Stimulated activated CD8-positive, alpha-beta memory T cell treated with anti-CD3 and anti-CD28 coated beads, Interleukin-7, amount 100 ng/mL, for 1 hour (primary cell): ENCODE measurements around the gene KLHL12.
A peak's percentile ranks its signal among the peaks of the same experiment; 100 is the strongest.

Source experiments
- DNase-seq, 2 donors: peaks; one replicate each; pipeline ENCODE4 v3.0.0-alpha.2; 2020; ENCODE audit warnings: low read depth in 2 of 2

KLHL12 gene

GRCh38 chr1:202926581-202927491, at the start of gene KLHL12:
KLHL12 (minus strand) TSS chr1:202927234; CDS start chr1:202925162, 2,072 bp downstream.
- peak; percentile 90 to 91 for DNase-seq

- DNase-seq: no peak
Observed at GRCh38 chr1:202976633-202977032, 49.6 kb upstream of the KLHL12 start.

GRCh38 chr1:202974856-202975255, 47.8 kb upstream of the KLHL12 start:
- no peak for DNase-seq

- DNase-seq: no peak
Observed at GRCh38 chr1:202972046-202972445, 45.0 kb upstream of the KLHL12 start.

GRCh38 chr1:202968895-202969295, 41.9 kb upstream of the KLHL12 start:
- DNase-seq: no peak

- no peak for DNase-seq
Observed at GRCh38 chr1:202968351-202968750, 41.3 kb upstream of the KLHL12 start.

GRCh38 chr1:202967684-202968281, 40.7 kb upstream of the KLHL12 start:
- no peak for DNase-seq

GRCh38 chr1:202966006-202966898, 39.2 kb upstream of the KLHL12 start:
- DNase-seq: no peak

GRCh38 chr1:202965422-202965821, 38.4 kb upstream of the KLHL12 start:
- no peak for DNase-seq

- DNase-seq: no peak
Observed at GRCh38 chr1:202964791-202965410, 37.9 kb upstream of the KLHL12 start.

- no peak for DNase-seq
Observed at GRCh38 chr1:202961220-202961880, 34.3 kb upstream of the KLHL12 start.

- DNase-seq: no peak
Observed at GRCh38 chr1:202959276-202959620, 32.2 kb upstream of the KLHL12 start.

GRCh38 chr1:202958544-202959275, 31.7 kb upstream of the KLHL12 start:
- DNase-seq: no peak

- DNase-seq: peak; percentile 88 to 92
Observed at GRCh38 chr1:202957733-202958543, 30.9 kb upstream of the KLHL12 start, which contains the start of gene ADIPOR1. ADIPOR1 (minus strand) TSS chr1:202958312; CDS start chr1:202951070, 7,242 bp downstream.

- no peak for DNase-seq
Observed at GRCh38 chr1:202956969-202957368, 29.9 kb upstream of the KLHL12 start.

- DNase-seq: no peak
Observed at GRCh38 chr1:202954057-202954745, 27.2 kb upstream of the KLHL12 start.

GRCh38 chr1:202953392-202953791, 26.4 kb upstream of the KLHL12 start:
- DNase-seq: no peak

- DNase-seq: no peak
Observed at GRCh38 chr1:202952818-202953217, 25.8 kb upstream of the KLHL12 start.

GRCh38 chr1:202952099-202952498, 25.1 kb upstream of the KLHL12 start:
- no peak for DNase-seq
